Activated T-helper 1 cell treated with anti-CD3 and anti-CD28 coated beads, Interleukin-2, amount 50 U/mL, for 16 hours (primary cell): ENCODE data around the gene SETD7.
A peak's percentile ranks its signal among the peaks of the same experiment; 100 is the strongest.

Experiments used
- DNase-seq, 2 donors: peaks; one replicate each; pipeline ENCODE4 v3.0.0-alpha.2; 2020; ENCODE audit warnings: low read depth in 1 of 2, low spot score in 1 of 2

The SETD7 gene

GRCh38 chr4:139575072-139575471 lies 19.1 kb upstream of the SETD7 start:
- no peak for DNase-seq

GRCh38 chr4:139574641-139575040 lies 18.6 kb upstream of the SETD7 start:
- DNase-seq: no peak

- no peak for DNase-seq
Measured at GRCh38 chr4:139568206-139568955, 12.4 kb upstream of the SETD7 start.

GRCh38 chr4:139567159-139567870 lies 11.3 kb upstream of the SETD7 start:
- DNase-seq: no peak

GRCh38 chr4:139564502-139564901 lies 8.5 kb upstream of the SETD7 start:
- no peak for DNase-seq

GRCh38 chr4:139563515-139563914 lies 7.5 kb upstream of the SETD7 start:
- DNase-seq: no peak

GRCh38 chr4:139562839-139563238 lies 6.8 kb upstream of the SETD7 start:
- no peak for DNase-seq

- no peak for DNase-seq
Measured at GRCh38 chr4:139562067-139562684, 6.2 kb upstream of the SETD7 start.

- DNase-seq: no peak
Measured at GRCh38 chr4:139560406-139561104, 4.5 kb upstream of the SETD7 start.

- no peak for DNase-seq
Measured at GRCh38 chr4:139559687-139560086, 3.7 kb upstream of the SETD7 start.

GRCh38 chr4:139559089-139559479 lies 3.1 kb upstream of the SETD7 start:
- no peak for DNase-seq

GRCh38 chr4:139558235-139559088 lies 2.4 kb upstream of the SETD7 start:
- no peak for DNase-seq

- DNase-seq: no peak
Measured at GRCh38 chr4:139557556-139558110, 1.6 kb upstream of the SETD7 start.

- DNase-seq: peak; percentile 29 to 43
Measured at GRCh38 chr4:139556724-139557555, 921 bp upstream of the SETD7 start.

GRCh38 chr4:139555705-139556070 lies 331 bp downstream of the SETD7 start:
- DNase-seq: no peak

GRCh38 chr4:139554893-139555704 lies 920 bp downstream of the SETD7 start:
- peak; percentile 66 to 67 for DNase-seq

GRCh38 chr4:139554642-139554892 lies 1.5 kb downstream of the SETD7 start:
- DNase-seq: no peak

GRCh38 chr4:139553751-139554641 lies 2.0 kb downstream of the SETD7 start:
- DNase-seq: no peak
